Testis (tissue), 2 donors: ENCODE data around the gene OGFR.

Experiments
- CTCF ChIP-seq, 3 experiments: fragments of 450-650 bp in 2 of 3; fragments of 200-600 bp in 1 of 3; sonication (generic) in 1 of 3; IDR thresholded peaks; one replicate each; pipeline ENCODE4 v1.5.1; 2016 to 2019; ENCODE audit warnings: antibody characterized with exemption in 3 of 3, mild to moderate bottlenecking in 2 of 3, moderate library complexity in 1 of 3
- POLR2A ChIP-seq: fragments of 450-650 bp; IDR thresholded peaks from one replicate; pipeline ENCODE4 v1.6.1; 2017; ENCODE audit warnings: antibody characterized with exemption, mild to moderate bottlenecking, moderate library complexity

- TF ChIP-seq CTCF (IDR thresholded peaks at IDR 0.05) = no peak
- TF ChIP-seq POLR2A = no peak
Measured at GRCh38 chr20:62846166-62846890, 41.7 kb downstream of the OGFR start.
